SK-N-SH (cell line): ENCODE results near the gene GOLM1.
"Not testable (repeated sequence)": the region's sequence is repeated elsewhere in the genome, so short reads cannot be mapped to it uniquely, and the experiment has no call there.

Experiments
- CHD2 ChIP-seq: fragments of 150-350 bp; IDR thresholded peaks from 2 replicates; pipeline ENCODE4 v1.6.1; 2018; ENCODE audit warnings: low read length; ENCODE audit not compliant: partially characterized antibody
- CTCF ChIP-seq: fragments of 200-600 bp; sonication (generic); IDR thresholded peaks from 2 replicates; pipeline ENCODE4 v1.6.1; 2017; ENCODE audit warnings: antibody characterized with exemption, mild to moderate bottlenecking, moderate library complexity
- EZH2phosphoT487 ChIP-seq: fragments of 200-600 bp; sonication (generic); IDR thresholded peaks from 2 replicates; pipeline ENCODE4 v1.6.1; 2017; ENCODE audit warnings: low read depth, mixed run types, mild to moderate bottlenecking, antibody characterized with exemption, moderate library complexity, borderline replicate concordance
- FOXM1 ChIP-seq: IDR thresholded peaks from 2 replicates; pipeline ENCODE4 v1.4.0; 2012; ENCODE audit warnings: low read depth, mild to moderate bottlenecking
- IRF3 ChIP-seq: fragments of 150-350 bp; IDR thresholded peaks from 2 replicates; pipeline ENCODE4 v1.6.1; 2016; ENCODE audit warnings: mild to moderate bottlenecking, low read depth, low read length
- MEF2A ChIP-seq: IDR thresholded peaks from 2 replicates; pipeline ENCODE4 v1.4.0; 2012; ENCODE audit warnings: low read depth, borderline replicate concordance
- RCOR1 ChIP-seq: fragments of 150-350 bp; IDR thresholded peaks from 2 replicates; pipeline ENCODE4 v1.6.1; 2017; ENCODE audit warnings: antibody characterized with exemption, low read length
- REST ChIP-seq: IDR thresholded peaks from 2 replicates; pipeline ENCODE4 v1.6.1; 2012; ENCODE audit warnings: mild to moderate bottlenecking, low read depth, low read length, moderate library complexity
- SIN3A ChIP-seq: IDR thresholded peaks from 2 replicates; pipeline ENCODE4 v1.6.1; 2012; ENCODE audit warnings: low read depth, mild to moderate bottlenecking, low read length, moderate library complexity, borderline replicate concordance
- TAF1 ChIP-seq: IDR thresholded peaks from 2 replicates; pipeline ENCODE4 v1.6.1; 2012; ENCODE audit warnings: low read depth, mild to moderate bottlenecking, low read length, moderate library complexity, borderline replicate concordance
- ZBTB33 ChIP-seq: IDR thresholded peaks from 2 replicates; pipeline ENCODE4 v1.4.0; 2012; ENCODE audit warnings: low read depth, borderline replicate concordance

- TF ChIP-seq CTCF, TAF1, IRF3, SIN3A, CHD2, ZBTB33, EZH2phosphoT487, RCOR1, REST, FOXM1, MEF2A: not testable (repeated sequence)
Measured at GRCh38 chr9:86048018-86048742, 51.2 kb downstream of the GOLM1 start.
